Measurements from ENCODE around the gene RBM38.

- no peak for TF ChIP-seq CTCF (IDR thresholded peaks at IDR 0.05)
- no peak for TF ChIP-seq POLR2A (IDR thresholded peaks at IDR 0.05)
These were observed 8.5 kb downstream of the RBM38 start for GRCh38 chr20:57399587-57400155.

Data from thyroid gland (tissue), 4 donors.